SK-N-SH treated with all-trans-retinoic acid at 6 μM for 48 hours (cell line): Measurements from ENCODE around the gene FSTL3.
A peak's percentile ranks its signal among the peaks of the same experiment; 100 is the strongest.

ENCODE experiments used
- ATAC-seq: fragments of 200-7000 bp; cut with Tn5 transposase; 3 replicates; pipeline ENCODE4 v1.9.1; 2020; ENCODE audit warnings: mild to moderate bottlenecking, moderate library complexity
- ARNTL ChIP-seq: fragments of 450-650 bp; formaldehyde crosslinking; IDR thresholded peaks from 2 replicates; pipeline ENCODE4 v1.5.0; 2020; ENCODE audit warnings: low read depth, mild to moderate bottlenecking, moderate library complexity, borderline replicate concordance
- BACH2 ChIP-seq: fragments of 250-450 bp; sonication (Bioruptor Pico); IDR thresholded peaks from 2 replicates; pipeline ENCODE4 v1.9.0; 2021; ENCODE audit warnings: mild to moderate bottlenecking, borderline replicate concordance
- CSDC2 ChIP-seq: fragments of 250-450 bp; sonication (Bioruptor Pico); IDR thresholded peaks from 2 replicates; pipeline ENCODE4 v1.5.0; 2020; ENCODE audit warnings: mild to moderate bottlenecking, moderate library complexity
- ESRRG ChIP-seq: fragments of 250-450 bp; sonication (Bioruptor Pico); IDR thresholded peaks from 2 replicates; pipeline ENCODE4 v1.6.1; 2021; ENCODE audit warnings: mild to moderate bottlenecking
- GLIS3 ChIP-seq: fragments of 250-450 bp; sonication (Bioruptor Pico); IDR thresholded peaks from 2 replicates; pipeline ENCODE4 v1.5.0; 2020; ENCODE audit warnings: mild to moderate bottlenecking, moderate library complexity
- ISL1 ChIP-seq: fragments of 250-450 bp; sonication (Bioruptor Pico); IDR thresholded peaks from 2 replicates; pipeline ENCODE4 v2.1.2; 2022; ENCODE audit warnings: mild to moderate bottlenecking, moderate library complexity
- OSR1 ChIP-seq: fragments of 250-450 bp; sonication (Bioruptor Pico); IDR thresholded peaks from 2 replicates; pipeline ENCODE4 v1.8.0; 2022; ENCODE audit warnings: moderate library complexity, mild to moderate bottlenecking, inconsistent platforms
- PATZ1 ChIP-seq: fragments of 250-450 bp; sonication (Bioruptor Pico); IDR thresholded peaks from 2 replicates; pipeline ENCODE4 v1.8.0; 2020; ENCODE audit warnings: mild to moderate bottlenecking, moderate library complexity, borderline replicate concordance
- PPARA ChIP-seq: fragments of 250-450 bp; sonication (Bioruptor Pico); IDR thresholded peaks from 2 replicates; pipeline ENCODE4 v1.5.0; 2020; ENCODE audit warnings: mild to moderate bottlenecking, borderline replicate concordance
- RARB ChIP-seq: fragments of 250-450 bp; sonication (Bioruptor Pico); IDR thresholded peaks from 2 replicates; pipeline ENCODE4 v1.8.0; 2021; ENCODE audit warnings: mild to moderate bottlenecking, moderate library complexity
- SNAI2 ChIP-seq: fragments of 250-450 bp; sonication (Bioruptor Pico); IDR thresholded peaks from 2 replicates; pipeline ENCODE4 v1.5.0; 2020; ENCODE audit warnings: mild to moderate bottlenecking, moderate library complexity
- TCF4 ChIP-seq: fragments of 250-450 bp; sonication (Bioruptor Pico); IDR thresholded peaks from 2 replicates; pipeline ENCODE4 v1.8.0; 2021; ENCODE audit warnings: mild to moderate bottlenecking, moderate library complexity, borderline replicate concordance
- TOX ChIP-seq: fragments of 250-450 bp; sonication (Bioruptor Pico); IDR thresholded peaks from 2 replicates; pipeline ENCODE4 v1.8.0; 2021; ENCODE audit warnings: mild to moderate bottlenecking, moderate library complexity, borderline replicate concordance
- ZC3H10 ChIP-seq: fragments of 250-450 bp; sonication (Bioruptor Pico); IDR thresholded peaks from 2 replicates; pipeline ENCODE4 v1.5.1; 2021; ENCODE audit warnings: mild to moderate bottlenecking, moderate library complexity
- ZFP3 ChIP-seq: fragments of 250-450 bp; sonication (Bioruptor Pico); IDR thresholded peaks from 2 replicates; pipeline ENCODE4 v1.5.0; 2020; ENCODE audit warnings: mild to moderate bottlenecking, moderate library complexity
- ZNF565 ChIP-seq: fragments of 450-650 bp; formaldehyde crosslinking; conservative IDR thresholded peaks from 2 replicates; pipeline ENCODE4 v1.5.0; 2020; ENCODE audit warnings: low read depth, mild to moderate bottlenecking, moderate library complexity
- ZNF70 ChIP-seq: fragments of 450-650 bp; formaldehyde crosslinking; IDR thresholded peaks from 2 replicates; pipeline ENCODE4 v1.5.0; 2020; ENCODE audit warnings: mild to moderate bottlenecking, moderate library complexity
- ZNF8 ChIP-seq: fragments of 450-650 bp; formaldehyde crosslinking; IDR thresholded peaks from 2 replicates; pipeline ENCODE4 v1.5.0; 2020; ENCODE audit warnings: mild to moderate bottlenecking, moderate library complexity
- TF ChIP-seq, protein P1 (sequence below): fragments of 250-450 bp; sonication (Bioruptor Pico); IDR thresholded peaks from 2 replicates; pipeline ENCODE4 v1.8.0; 2021; ENCODE audit warnings: low read depth, mild to moderate bottlenecking, moderate library complexity, borderline replicate concordance
- TF ChIP-seq, protein P2 (sequence below): fragments of 250-450 bp; sonication (Bioruptor Pico); IDR thresholded peaks from 2 replicates; pipeline ENCODE4 v1.5.1; 2020; ENCODE audit warnings: low read depth, mild to moderate bottlenecking, moderate library complexity

Gene FSTL3

DNA sequence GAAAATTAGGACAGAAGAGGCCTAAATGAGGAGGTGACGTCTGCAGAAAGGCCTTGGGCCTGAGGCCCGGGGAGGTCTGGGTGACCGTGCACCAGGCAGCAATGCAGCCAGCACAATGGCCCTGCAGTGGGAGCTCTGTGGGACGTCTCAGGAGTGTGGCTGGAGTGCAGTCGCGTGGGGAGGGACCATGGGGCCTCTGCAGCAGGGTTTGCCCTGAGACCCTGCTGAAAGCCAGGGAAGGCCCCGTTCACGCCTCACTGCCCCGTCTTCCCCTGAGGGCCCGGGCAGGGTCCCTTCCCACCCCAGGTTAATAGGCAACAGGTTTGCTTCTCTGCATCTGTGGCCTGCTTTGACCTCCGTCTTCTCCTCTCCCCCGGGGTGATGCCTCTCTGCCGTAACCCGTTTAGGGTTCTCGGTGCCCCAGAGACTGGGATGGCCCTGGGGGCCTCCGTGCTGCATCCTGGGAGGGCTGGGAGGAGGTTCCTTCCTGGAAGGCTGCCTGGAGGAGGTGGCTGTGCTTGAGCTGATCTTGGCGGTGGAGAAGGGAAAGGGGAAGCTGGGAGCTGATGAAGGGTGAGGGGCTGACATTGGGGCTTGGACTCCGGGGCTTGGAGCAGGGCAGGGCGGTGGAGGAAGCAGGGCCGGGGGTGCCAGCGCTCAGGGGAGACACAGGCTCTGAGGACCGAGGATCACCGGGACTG lies 42.2 kb downstream of the FSTL3 start:
- no peak for TF ChIP-seq ZNF70 (CRISPR knock-in tag)
- TF ChIP-seq ISL1 (CRISPR knock-in tag): no peak
- TF ChIP-seq ZNF8 (CRISPR knock-in tag): no peak
- TF ChIP-seq ZC3H10 (CRISPR knock-in tag): no peak
- TF ChIP-seq ESRRG: no peak
- ATAC-seq: no peak

DNA sequence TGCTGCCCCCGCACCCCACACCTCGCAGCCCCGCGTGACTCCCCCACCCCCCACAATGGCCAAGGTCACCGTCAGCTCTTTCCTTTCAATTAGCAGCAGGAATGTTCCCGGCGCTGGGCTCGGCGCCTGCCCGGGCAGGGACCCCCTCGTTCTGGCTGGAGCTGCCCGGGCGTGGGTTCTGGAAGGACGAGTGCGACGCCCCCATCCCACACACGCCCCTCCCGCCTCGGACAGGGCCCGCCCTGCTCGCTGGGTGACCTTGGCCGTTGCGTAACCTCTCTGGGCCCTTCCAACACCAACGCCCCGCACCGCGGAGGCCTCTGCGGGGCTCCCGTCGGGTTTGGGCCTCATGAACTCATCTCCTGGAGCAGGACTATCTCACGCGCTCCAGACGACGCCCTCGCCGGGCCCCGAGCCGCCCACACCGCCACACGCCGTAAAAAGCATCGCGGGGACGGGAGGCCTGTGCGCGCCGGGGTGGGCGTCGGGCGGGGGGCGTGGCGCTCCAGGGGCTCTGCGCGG lies 42.9 kb downstream of the FSTL3 start:
- TF ChIP-seq ZNF8 (CRISPR knock-in tag): no peak
- TF ChIP-seq TOX: no peak
- TF ChIP-seq GLIS3 (CRISPR knock-in tag): no peak
- TF ChIP-seq, protein P1, sequence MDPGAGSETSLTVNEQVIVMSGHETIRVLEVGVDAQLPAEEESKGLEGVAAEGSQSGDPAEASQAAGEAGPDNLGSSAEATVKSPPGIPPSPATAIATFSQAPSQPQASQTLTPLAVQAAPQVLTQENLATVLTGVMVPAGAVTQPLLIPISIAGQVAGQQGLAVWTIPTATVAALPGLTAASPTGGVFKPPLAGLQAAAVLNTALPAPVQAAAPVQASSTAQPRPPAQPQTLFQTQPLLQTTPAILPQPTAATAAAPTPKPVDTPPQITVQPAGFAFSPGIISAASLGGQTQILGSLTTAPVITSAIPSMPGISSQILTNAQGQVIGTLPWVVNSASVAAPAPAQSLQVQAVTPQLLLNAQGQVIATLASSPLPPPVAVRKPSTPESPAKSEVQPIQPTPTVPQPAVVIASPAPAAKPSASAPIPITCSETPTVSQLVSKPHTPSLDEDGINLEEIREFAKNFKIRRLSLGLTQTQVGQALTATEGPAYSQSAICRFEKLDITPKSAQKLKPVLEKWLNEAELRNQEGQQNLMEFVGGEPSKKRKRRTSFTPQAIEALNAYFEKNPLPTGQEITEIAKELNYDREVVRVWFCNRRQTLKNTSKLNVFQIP: no peak
- TF ChIP-seq ZNF565 (CRISPR knock-in tag): no peak
- no peak for TF ChIP-seq ZNF70 (CRISPR knock-in tag)
- no peak for TF ChIP-seq CSDC2
- no peak for TF ChIP-seq OSR1
- no peak for TF ChIP-seq ZC3H10 (CRISPR knock-in tag)
- no peak for TF ChIP-seq RARB (CRISPR knock-in tag)
- TF ChIP-seq ARNTL: no peak
- TF ChIP-seq BACH2 (CRISPR knock-in tag): no peak
- no peak for TF ChIP-seq SNAI2 (CRISPR knock-in tag)
- TF ChIP-seq ESRRG: no peak
- TF ChIP-seq, all 23 proteins: peak for 0

GRCh38 chr19:719636-720344 lies 43.6 kb downstream of the FSTL3 start:
- peak; percentile 100 for TF ChIP-seq ZNF70 (CRISPR knock-in tag)
- TF ChIP-seq, protein P1: no peak
- TF ChIP-seq, protein P2, sequence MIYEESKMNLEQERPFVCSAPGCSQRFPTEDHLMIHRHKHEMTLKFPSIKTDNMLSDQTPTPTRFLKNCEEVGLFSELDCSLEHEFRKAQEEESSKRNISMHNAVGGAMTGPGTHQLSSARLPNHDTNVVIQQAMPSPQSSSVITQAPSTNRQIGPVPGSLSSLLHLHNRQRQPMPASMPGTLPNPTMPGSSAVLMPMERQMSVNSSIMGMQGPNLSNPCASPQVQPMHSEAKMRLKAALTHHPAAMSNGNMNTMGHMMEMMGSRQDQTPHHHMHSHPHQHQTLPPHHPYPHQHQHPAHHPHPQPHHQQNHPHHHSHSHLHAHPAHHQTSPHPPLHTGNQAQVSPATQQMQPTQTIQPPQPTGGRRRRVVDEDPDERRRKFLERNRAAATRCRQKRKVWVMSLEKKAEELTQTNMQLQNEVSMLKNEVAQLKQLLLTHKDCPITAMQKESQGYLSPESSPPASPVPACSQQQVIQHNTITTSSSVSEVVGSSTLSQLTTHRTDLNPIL (CRISPR knock-in tag): no peak
- no peak for TF ChIP-seq PPARA (CRISPR knock-in tag)
- TF ChIP-seq GLIS3 (CRISPR knock-in tag): 0 out of 2 replicates have a peak, but pooled peaks have one; percentile 10
- no peak for ATAC-seq

More for the DNA sequence above, 42.9 kb downstream of the FSTL3 start:
- ATAC-seq: no peak

- TF ChIP-seq SNAI2 (CRISPR knock-in tag): no peak
- TF ChIP-seq, protein P2 (CRISPR knock-in tag): no peak
Observed at GRCh38 chr19:720345-721160, 44.4 kb downstream of the FSTL3 start.

DNA sequence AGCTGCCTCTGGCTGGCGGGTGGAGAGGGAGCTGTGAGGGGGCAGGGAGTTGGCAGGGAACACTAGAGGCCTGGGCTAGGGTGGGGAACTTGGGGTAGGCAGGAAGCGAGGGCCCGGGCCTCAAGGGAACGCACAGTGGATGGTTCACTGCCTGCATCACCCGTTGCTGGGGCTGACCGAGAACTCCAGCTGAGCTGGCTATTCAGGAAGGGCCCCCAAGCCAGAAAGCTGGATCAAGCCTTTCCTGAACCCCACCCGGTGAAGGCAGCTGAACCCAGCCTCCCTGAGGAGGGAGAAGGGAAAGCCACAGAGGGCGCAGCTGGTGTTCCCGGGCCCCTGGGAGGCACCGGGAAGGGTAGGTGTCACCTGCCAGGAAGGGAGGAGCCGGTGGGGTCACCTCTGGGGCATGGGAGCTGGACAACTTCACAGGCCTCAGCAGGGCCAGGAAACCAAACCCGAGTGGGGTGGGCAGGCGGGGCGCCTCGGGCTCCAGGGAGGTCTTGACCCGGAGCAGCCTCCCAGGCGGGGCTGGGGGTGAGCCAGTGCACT lies 46.4 kb downstream of the FSTL3 start:
- ATAC-seq: no peak
- TF ChIP-seq PATZ1 (no peak), ZFP3 (no peak), ZNF8 (CRISPR knock-in tag) (no peak), ISL1 (CRISPR knock-in tag) (no peak), ARNTL (no peak), ZC3H10 (CRISPR knock-in tag) (no peak), ZNF70 (CRISPR knock-in tag) (no peak), SNAI2 (CRISPR knock-in tag) (no peak), TCF4 (CRISPR knock-in tag) (no peak)
- TF ChIP-seq, protein P1: no peak

More at GRCh38 chr19:720345-721160, 44.4 kb downstream of the FSTL3 start:
- ATAC-seq: peak; percentile 69
